ENCODE results near the gene FGD6.

- TF ChIP-seq CTCF (IDR thresholded peaks at IDR 0.05) = no peak
- no peak for TF ChIP-seq POLR2A (IDR thresholded peaks at IDR 0.05)
- no peak for TF ChIP-seq POLR2AphosphoS5 (IDR thresholded peaks at IDR 0.05)
These were observed 13.7 kb downstream of the FGD6 start for GRCh38 chr12:95203487-95204030.

Measured in sigmoid colon (tissue), 4 donors.